ENCODE results near the gene SLC29A1. TPM values are rescaled to one million over a fixed set of nuclear protein-coding genes. Genes with fewer than 3 reads are reported as not detected.

SLC29A1 gene
- total RNA-seq, 1 donor from 2014 or later = 1.8 TPM

DNA sequence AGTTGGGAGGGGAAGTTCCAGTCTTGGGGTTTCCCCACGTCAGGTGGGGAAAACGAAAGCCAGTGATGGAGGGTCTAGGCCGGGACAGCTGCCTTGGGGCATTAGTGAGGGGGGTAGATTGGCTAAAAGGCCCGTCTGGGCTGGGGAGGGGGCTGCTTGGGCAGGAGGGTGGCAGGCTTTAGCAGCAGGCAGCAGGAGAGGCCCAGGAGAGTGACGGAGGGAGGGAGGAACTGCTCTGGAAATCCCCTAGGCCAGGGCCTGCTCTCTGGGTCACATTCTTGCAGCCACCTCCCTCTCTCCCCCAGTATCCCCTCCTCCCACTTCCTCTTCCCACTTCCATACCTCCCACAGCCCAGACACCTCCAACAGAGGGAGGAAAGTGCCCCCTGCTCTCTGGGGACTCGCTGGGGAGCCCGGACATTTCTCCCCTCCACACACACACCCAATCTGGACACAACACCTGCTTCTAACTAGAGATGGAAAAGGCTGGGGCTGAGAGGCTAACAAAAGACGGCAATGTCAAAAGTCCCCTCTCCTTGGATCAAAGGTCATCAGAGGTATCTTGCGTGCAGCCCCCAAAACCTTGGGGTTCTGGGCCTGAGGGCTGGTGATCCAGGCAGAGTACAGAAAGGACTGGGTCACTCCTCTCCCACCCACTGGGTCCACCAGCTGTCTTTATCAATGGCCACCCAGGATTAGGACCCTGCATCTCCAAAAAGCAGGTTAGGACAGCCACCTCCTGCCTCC is 40.1 kb downstream of the SLC29A1 start:
- no peak for FAIRE-seq
- no peak for DNase-seq (ENCODE audit: low read depth)

DNA sequence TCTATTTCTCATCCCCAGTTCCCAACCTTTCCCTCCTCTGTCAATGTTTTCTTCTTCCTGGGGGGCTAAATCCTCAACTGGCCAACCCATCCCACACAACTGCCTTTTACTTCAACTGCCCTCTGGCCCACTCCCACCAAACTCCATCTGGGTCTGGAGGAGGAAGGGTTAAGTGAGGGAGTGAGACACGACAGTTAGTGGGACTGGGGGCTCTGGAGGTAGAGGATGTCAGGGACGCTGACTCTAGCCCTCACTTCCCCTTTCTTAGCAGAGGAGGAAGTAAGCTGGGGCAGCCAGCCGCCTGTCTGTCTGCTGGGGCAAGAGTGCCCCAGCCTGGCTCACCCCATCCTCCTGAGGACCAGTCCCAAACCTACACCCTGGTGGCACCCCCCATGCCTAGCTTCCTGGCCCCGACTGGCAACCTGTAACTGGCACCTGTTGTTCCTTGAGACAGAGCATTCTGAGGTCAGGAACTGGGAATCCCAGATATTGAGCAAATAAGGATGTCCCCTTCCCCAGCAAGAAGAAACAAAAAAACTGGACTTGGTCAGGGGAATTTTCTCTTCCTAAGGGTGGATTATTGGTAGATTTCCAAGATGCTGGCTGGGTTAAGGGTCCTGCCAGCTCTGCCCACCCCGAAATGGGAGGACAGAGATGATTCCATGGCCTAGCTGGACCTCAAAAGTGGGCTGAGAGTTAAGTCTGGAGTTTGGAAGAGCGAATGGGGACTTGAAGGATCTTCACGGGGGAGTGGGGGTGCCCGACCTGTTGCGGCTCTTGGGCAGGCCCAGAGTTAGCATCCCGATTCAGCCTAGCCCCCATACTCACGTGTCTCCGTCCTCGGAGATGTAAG is 41.0 kb downstream of the SLC29A1 start:
- no peak for FAIRE-seq
- TF ChIP-seq, protein P1, sequence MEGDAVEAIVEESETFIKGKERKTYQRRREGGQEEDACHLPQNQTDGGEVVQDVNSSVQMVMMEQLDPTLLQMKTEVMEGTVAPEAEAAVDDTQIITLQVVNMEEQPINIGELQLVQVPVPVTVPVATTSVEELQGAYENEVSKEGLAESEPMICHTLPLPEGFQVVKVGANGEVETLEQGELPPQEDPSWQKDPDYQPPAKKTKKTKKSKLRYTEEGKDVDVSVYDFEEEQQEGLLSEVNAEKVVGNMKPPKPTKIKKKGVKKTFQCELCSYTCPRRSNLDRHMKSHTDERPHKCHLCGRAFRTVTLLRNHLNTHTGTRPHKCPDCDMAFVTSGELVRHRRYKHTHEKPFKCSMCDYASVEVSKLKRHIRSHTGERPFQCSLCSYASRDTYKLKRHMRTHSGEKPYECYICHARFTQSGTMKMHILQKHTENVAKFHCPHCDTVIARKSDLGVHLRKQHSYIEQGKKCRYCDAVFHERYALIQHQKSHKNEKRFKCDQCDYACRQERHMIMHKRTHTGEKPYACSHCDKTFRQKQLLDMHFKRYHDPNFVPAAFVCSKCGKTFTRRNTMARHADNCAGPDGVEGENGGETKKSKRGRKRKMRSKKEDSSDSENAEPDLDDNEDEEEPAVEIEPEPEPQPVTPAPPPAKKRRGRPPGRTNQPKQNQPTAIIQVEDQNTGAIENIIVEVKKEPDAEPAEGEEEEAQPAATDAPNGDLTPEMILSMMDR (IDR thresholded peaks at IDR 0.05; ENCODE audit: insufficient read depth, low read length, severe bottlenecking) = no peak
- Histone ChIP-seq H3K36me3 (ENCODE audit: control insufficient read depth, insufficient read depth, low read length) (peaks cover 9% of the 10 kb centered on the region), H3K27me3 (ENCODE audit: control insufficient read depth, insufficient read depth, low read length) (peaks cover 4% of the 10 kb centered on the region), H3K4me3 (ENCODE audit: low read depth, low read length) (peak overlapping the region; percentile 67)
- no peak for DNase-seq (ENCODE audit: low read depth)

More for the DNA sequence above, 40.1 kb downstream of the SLC29A1 start:
- H3K4me3 ChIP-seq (ENCODE audit: low read depth, low read length) = peak overlapping the region; percentile 67
- TF ChIP-seq, protein P1 (IDR thresholded peaks at IDR 0.05; ENCODE audit: insufficient read depth, low read length, severe bottlenecking) = no peak
- peaks cover 2% of the 10 kb centered on the region for H3K27me3 ChIP-seq (ENCODE audit: control insufficient read depth, insufficient read depth, low read length)
- peaks cover 12% of the 10 kb centered on the region for H3K36me3 ChIP-seq (ENCODE audit: control insufficient read depth, insufficient read depth, low read length)

DNA sequence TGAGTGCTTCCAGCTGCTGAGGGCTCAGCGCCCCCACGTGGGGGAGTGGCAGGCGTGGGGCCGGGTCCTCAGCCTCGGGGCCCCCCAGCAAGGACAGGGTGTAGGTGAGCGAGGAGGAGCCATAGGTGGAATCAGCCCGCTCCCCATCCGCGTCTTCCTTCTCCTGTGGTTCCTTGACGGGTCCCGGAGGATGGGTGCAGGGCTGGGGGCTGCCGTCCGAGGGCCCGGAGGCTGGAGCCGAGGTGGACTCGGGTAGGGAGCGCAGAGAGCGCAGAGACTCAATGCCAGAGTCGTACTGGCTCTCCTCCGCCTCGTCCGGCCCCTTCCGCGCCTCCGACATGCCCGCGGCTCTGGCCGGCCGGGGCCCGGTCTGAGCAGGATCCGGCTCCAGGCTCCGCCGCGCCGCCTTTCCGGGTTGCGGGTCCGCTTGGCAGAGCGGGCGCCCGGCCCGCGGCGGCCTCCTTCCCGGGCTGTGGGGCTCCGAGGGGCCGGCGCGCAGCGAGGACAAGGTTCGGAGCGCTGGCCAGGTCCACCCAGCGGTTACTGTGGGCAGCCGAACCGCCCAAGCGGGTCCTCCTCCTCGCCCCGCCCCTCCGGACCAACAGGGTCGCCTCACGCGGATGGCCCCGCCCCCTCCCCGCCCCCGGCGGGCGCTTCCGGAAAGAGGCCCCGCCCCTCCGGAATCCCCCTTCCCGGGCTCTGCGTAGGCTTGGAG is 41.8 kb downstream of the SLC29A1 start, which contains the start of gene NFKBIE:
Gene NFKBIE (minus strand): TSS at position 545 of the 715 bp plus-strand sequence. CDS start 205 bp downstream, at position 340.
- Histone ChIP-seq H3K4me3 (ENCODE audit: low read depth, low read length) (peak within 1 kb of the TSS; percentile 67), H3K27me3 (ENCODE audit: control insufficient read depth, insufficient read depth, low read length) (peaks cover 4% of the 10 kb centered on the region), H3K36me3 (ENCODE audit: control insufficient read depth, insufficient read depth, low read length) (peaks cover 7% of the 10 kb centered on the region)
- DNase-seq (ENCODE audit: low read depth) (no peak), FAIRE-seq (no peak)
- TF ChIP-seq, protein P1 (IDR thresholded peaks at IDR 0.05; ENCODE audit: insufficient read depth, low read length, severe bottlenecking) = peak; percentile 37

DNA sequence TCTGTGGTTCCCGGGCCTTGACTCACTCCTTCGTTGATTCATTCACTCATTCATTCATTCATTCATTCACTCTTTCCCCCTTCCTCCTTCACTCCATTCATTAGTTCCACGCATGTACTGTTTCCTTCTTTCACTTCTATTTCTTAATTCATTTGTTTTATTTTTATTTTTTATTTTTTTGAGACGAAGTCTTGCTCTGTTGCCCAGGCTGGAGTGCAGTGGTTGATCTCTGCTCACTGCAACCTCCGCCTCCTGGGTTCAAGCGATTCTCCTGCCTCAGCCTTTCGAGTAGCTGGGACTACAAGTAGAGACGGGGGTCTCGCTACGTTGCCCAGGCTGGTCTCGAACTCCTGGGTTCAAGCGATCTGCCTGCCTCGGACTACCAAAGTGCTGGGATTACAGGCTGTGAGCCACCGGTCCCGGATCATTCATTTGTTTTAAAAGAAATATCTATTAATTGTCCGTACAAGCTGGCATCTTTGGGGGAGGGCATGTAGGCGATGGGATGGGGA is 42.4 kb downstream of the SLC29A1 start:
- H3K4me3 ChIP-seq (ENCODE audit: low read depth, low read length) = peak overlapping the region; percentile 67
- DNase-seq (ENCODE audit: low read depth) = peak; percentile 91
- TF ChIP-seq, protein P1 (IDR thresholded peaks at IDR 0.05; ENCODE audit: insufficient read depth, low read length, severe bottlenecking) = no peak
- H3K36me3 ChIP-seq (ENCODE audit: control insufficient read depth, insufficient read depth, low read length) = peaks cover 5% of the 10 kb centered on the region
- no peak for FAIRE-seq
- H3K27me3 ChIP-seq (ENCODE audit: control insufficient read depth, insufficient read depth, low read length) = peaks cover 4% of the 10 kb centered on the region

DNA sequence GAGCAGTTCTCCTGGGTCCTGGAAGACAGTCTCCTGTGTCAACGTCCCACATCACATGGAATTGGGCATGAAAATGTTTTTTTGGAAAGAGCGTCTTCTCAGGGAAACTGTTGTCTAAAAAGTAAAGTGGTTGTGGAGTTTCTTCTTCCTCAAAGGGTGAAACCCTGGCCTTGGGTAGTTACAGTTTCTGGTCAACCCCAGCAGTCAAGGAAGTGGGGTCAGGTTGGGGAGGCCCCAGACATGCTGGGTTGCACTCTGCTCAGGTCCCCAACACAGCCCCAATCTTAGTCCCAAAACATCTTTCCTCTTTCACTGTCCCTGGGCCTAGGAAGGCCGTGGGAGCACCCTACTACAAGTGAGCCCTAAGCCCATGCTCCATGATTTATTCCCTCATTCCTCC is 43.0 kb downstream of the SLC29A1 start:
- TF ChIP-seq, protein P1 (IDR thresholded peaks at IDR 0.05; ENCODE audit: insufficient read depth, low read length, severe bottlenecking) = no peak
- peaks cover 7% of the 10 kb centered on the region for H3K27me3 ChIP-seq (ENCODE audit: control insufficient read depth, insufficient read depth, low read length)
- H3K36me3 ChIP-seq (ENCODE audit: control insufficient read depth, insufficient read depth, low read length) = peaks cover 4% of the 10 kb centered on the region
- FAIRE-seq = no peak
- DNase-seq (ENCODE audit: low read depth) = no peak
- no peak overlapping the region for H3K4me3 ChIP-seq (ENCODE audit: low read depth, low read length)
